ENCODE measurements around the gene GOLGB1.

The GOLGB1 gene

GRCh38 chr3:121627211-121627610, 122.3 kb downstream of the GOLGB1 start:
- H3K27ac ChIP-seq (ENCODE audit: low read depth, low read length), result no peak overlapping the region
- H3K9ac ChIP-seq (ENCODE audit: low read depth, low read length), result no peak overlapping the region
- no peaks in the 10 kb centered on the region for H3K9me3 ChIP-seq (ENCODE audit: insufficient read depth, low read depth, low read length)
- H3K36me3 ChIP-seq (ENCODE audit: insufficient read depth, low read length), result no peaks in the 10 kb centered on the region
- no peaks in the 10 kb centered on the region for H3K27me3 ChIP-seq (ENCODE audit: insufficient read depth, low read length)
- no peaks in the 10 kb centered on the region; the same call in 1 of the 2 replicates for H3K4me1 ChIP-seq (ENCODE audit: insufficient read depth, low read length)
- 88% methylated on average over 4 of the region's 4 CpGs for WGBS
- H3K4me3 ChIP-seq (ENCODE audit: low read length), result no peak overlapping the region

DNA sequence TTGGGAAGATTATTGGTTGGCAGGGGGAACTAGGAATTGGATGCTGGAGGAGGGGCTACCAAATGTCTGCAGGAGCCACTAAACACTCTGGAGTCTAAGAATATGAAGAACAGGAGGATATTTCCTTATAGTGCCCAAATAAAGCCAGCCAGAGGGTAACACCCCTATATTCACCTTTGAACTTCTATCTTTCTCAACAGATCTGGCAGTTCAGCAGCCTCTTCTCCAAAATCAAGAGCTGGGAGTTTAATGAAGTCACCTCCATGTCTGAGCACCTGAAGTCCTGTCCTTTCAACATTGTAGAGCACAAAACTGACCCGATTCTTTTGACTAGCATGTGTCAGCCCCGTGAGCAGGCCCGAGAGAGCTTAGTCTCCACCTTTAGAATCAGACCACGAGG, 123.0 kb downstream of the GOLGB1 start:
- Histone ChIP-seq H3K27me3 (ENCODE audit: insufficient read depth, low read length) (no peaks in the 10 kb centered on the region), H3K4me1 (ENCODE audit: insufficient read depth, low read length) (no peaks in the 10 kb centered on the region; the same call in 1 of the 2 replicates), H3K9me3 (ENCODE audit: insufficient read depth, low read depth, low read length) (no peaks in the 10 kb centered on the region), H3K4me3 (ENCODE audit: low read length) (no peak overlapping the region), H3K9ac (ENCODE audit: low read depth, low read length) (no peak overlapping the region), H3K27ac (ENCODE audit: low read depth, low read length) (no peak overlapping the region), H3K36me3 (ENCODE audit: insufficient read depth, low read length) (no peaks in the 10 kb centered on the region)
- whole genome bisulfite sequencing, result 91% methylated on average over 4 of the region's 4 CpGs

- WGBS, result 77% methylated on average over 11 of the region's 14 CpGs
- H3K27me3 ChIP-seq (ENCODE audit: insufficient read depth, low read length), result no peaks in the 10 kb centered on the region
- no peak overlapping the region for H3K4me3 ChIP-seq (ENCODE audit: low read length)
These were observed 125.2 kb downstream of the GOLGB1 start for GRCh38 chr3:121624147-121624899.

DNA sequence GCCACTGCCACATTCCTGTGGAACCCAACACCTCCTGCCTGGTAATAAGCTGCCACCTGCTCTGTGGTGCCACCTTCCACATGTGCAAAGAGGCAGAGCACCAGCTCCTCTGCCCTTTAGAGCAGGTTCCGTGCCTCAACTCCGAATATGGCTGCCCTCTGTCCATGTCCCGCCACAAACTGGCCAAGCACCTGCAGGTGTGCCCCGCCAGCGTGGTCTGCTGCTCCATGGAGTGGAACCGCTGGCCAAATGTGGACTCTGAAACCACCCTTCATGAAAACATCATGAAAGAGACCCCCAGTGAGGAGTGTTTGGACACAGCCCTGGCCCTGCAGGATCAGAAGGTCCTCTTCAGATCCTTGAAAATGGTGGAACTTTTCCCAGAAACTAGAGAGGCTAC, 128.1 kb downstream of the GOLGB1 start:
- H3K4me1 ChIP-seq (ENCODE audit: insufficient read depth, low read length), result no peaks in the 10 kb centered on the region; the same call in 1 of the 2 replicates
- H3K9ac ChIP-seq (ENCODE audit: low read depth, low read length), result no peak overlapping the region
- H3K27ac ChIP-seq (ENCODE audit: low read depth, low read length), result no peak overlapping the region
- no peaks in the 10 kb centered on the region for H3K27me3 ChIP-seq (ENCODE audit: insufficient read depth, low read length)
- H3K4me3 ChIP-seq (ENCODE audit: low read length), result no peak overlapping the region
- WGBS, result 97% methylated on average over 6 of the region's 6 CpGs
- H3K36me3 ChIP-seq (ENCODE audit: insufficient read depth, low read length), result no peaks in the 10 kb centered on the region
- no peaks in the 10 kb centered on the region for H3K9me3 ChIP-seq (ENCODE audit: insufficient read depth, low read depth, low read length)

More at GRCh38 chr3:121624147-121624899, 125.2 kb downstream of the GOLGB1 start:
- Histone ChIP-seq H3K9ac (ENCODE audit: low read depth, low read length) (no peak overlapping the region), H3K27ac (ENCODE audit: low read depth, low read length) (no peak overlapping the region), H3K4me1 (ENCODE audit: insufficient read depth, low read length) (no peaks in the 10 kb centered on the region; the same call in 1 of the 2 replicates), H3K36me3 (ENCODE audit: insufficient read depth, low read length) (no peaks in the 10 kb centered on the region), H3K9me3 (ENCODE audit: insufficient read depth, low read depth, low read length) (no peaks in the 10 kb centered on the region)

DNA sequence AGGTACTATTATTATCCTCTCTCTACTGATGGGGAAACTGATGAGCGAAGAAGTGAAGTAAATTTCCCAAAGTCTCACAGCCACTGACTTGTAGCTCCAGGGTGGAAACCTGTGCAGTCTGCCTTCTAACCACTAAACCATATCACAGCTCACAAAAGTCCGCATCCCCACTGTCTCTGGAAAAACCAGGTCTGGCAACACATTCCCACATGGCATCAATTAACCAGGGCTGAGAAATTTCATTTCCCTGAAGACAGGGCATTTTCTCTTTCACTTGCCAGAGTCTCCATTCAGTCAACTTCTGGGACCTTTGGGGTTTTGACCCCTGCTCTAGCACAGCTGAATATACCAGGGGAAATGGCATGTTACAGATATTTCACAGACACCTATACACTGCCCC, 129.8 kb downstream of the GOLGB1 start:
- Histone ChIP-seq H3K4me1 (ENCODE audit: insufficient read depth, low read length) (no peaks in the 10 kb centered on the region; the same call in 1 of the 2 replicates), H3K9ac (ENCODE audit: low read depth, low read length) (no peak overlapping the region), H3K9me3 (ENCODE audit: insufficient read depth, low read depth, low read length) (no peaks in the 10 kb centered on the region), H3K36me3 (ENCODE audit: insufficient read depth, low read length) (no peaks in the 10 kb centered on the region), H3K4me3 (ENCODE audit: low read length) (no peak overlapping the region), H3K27ac (ENCODE audit: low read depth, low read length) (no peak overlapping the region), H3K27me3 (ENCODE audit: insufficient read depth, low read length) (no peaks in the 10 kb centered on the region)
- WGBS, result 87% methylated on average over 2 of the region's 2 CpGs

All from HUES64 (cell line).